K562 (cell line): Measurements from ENCODE around the gene NAV2. TPM values are rescaled to one million over a fixed set of nuclear protein-coding genes. Genes with fewer than 3 reads are reported as not detected.

Source experiments
- ATAC-seq: fragments of 200-7000 bp; cut with Tn5 transposase; 3 replicates; pipeline ENCODE4 v1.9.1; 2020; ENCODE audit warnings: moderate library complexity
- BruUV-seq: library from RNA; stranded (reverse); fragments of 400-500 nt; replicated peaks from 2 replicates; lab custom pipeline; 2021; lab: Mats Ljungman, UMichigan
- CTCF ChIA-PET: fragments of 300-600 bp; formaldehyde crosslinking; extraction: SDS; loops from one replicate; lab custom pipeline; 2021; ENCODE audit warnings: low intra/inter-chr PET ratio; lab: Yijun Ruan, JAX
- POLR2A ChIA-PET: fragments of 300-600, 350-650 bp; sonication (Branson Sonifier 250); formaldehyde crosslinking; extraction: SDS; loops from one replicate; lab custom pipeline; 2021; ENCODE audit warnings: antibody characterized with exemption, inconsistent platforms; lab: Yijun Ruan, JAX
- DNase-seq, 4 experiments: peaks; one replicate each; pipeline versions ENCODE4 v3.0.0 to v3.0.0-alpha.2; 2011 to 2018; ENCODE audit warnings: low spot score in 3 of 4, mixed read lengths in 3 of 4; ENCODE audit errors: extremely low read depth in 1 of 4
- FAIRE-seq: peaks from 2 replicates; lab custom pipeline; 2011; peaks lifted over from hg19 to GRCh38; lab: Jason Lieb, UNC
- H2AFZ ChIP-seq: 2 replicates; pipeline ENCODE4 v1.6.0; 2011; ENCODE audit warnings: low read depth, low read length, control low read depth, inconsistent platforms
- H3K27ac ChIP-seq: fragments of 200-600 bp; 3 replicates; pipeline ENCODE4 v1.8.0; 2011; ENCODE audit warnings: low read depth, mild to moderate bottlenecking, control low read depth, inconsistent platforms, low read length, moderate library complexity, mixed read lengths; ENCODE audit errors: extremely low read depth
- H3K27me3 ChIP-seq, 2 experiments: fragments of 300-600 bp in 1 of 2; 2 replicates in 1 of 2; 3 replicates in 1 of 2; pipeline versions ENCODE4 v1.6.0 to v1.8.0; 2011; ENCODE audit warnings: inconsistent platforms in 2 of 2, low read length in 2 of 2, mild to moderate bottlenecking in 1 of 2, mixed read lengths in 1 of 2, moderate library complexity in 1 of 2; ENCODE audit not compliant: control insufficient read depth in 2 of 2, insufficient read depth in 2 of 2
- H3K36me3 ChIP-seq: fragments of 300-600 bp; 3 replicates; pipeline ENCODE4 v1.8.0; 2011; ENCODE audit warnings: mild to moderate bottlenecking, low read length, inconsistent platforms; ENCODE audit not compliant: control insufficient read depth, insufficient read depth
- H3K4me1 ChIP-seq, 2 experiments: fragments of 200-600 bp in 1 of 2; replicated peaks in 1 of 2; 2 replicates in 1 of 2; 3 replicates in 1 of 2; pipeline versions ENCODE4 v1.5.1 to v1.8.0; 2011; ENCODE audit warnings: inconsistent platforms in 2 of 2, low read length in 2 of 2, mild to moderate bottlenecking in 1 of 2, mixed read lengths in 1 of 2, moderate library complexity in 1 of 2; ENCODE audit not compliant: control insufficient read depth in 2 of 2, insufficient read depth in 2 of 2
- H3K4me2 ChIP-seq: 2 replicates; pipeline ENCODE4 v1.6.1; 2011; ENCODE audit warnings: low read length, control low read depth, inconsistent platforms, mixed read lengths; ENCODE audit not compliant: insufficient read depth
- H3K4me3 ChIP-seq: fragments of 200-600 bp; sonication (generic), shearing (Covaris generic); 2 replicates; pipeline ENCODE4 v1.5.1; 2016; ENCODE audit warnings: control low read depth, inconsistent platforms
- H3K79me2 ChIP-seq: fragments of 200-600 bp; 3 replicates; pipeline ENCODE4 v1.8.0; 2011; ENCODE audit warnings: low read length, inconsistent platforms; ENCODE audit not compliant: control insufficient read depth, insufficient read depth
- H3K9ac ChIP-seq, 2 experiments: 2 replicates each; pipeline versions ENCODE4 v1.6.0 to v1.6.1; 2011; ENCODE audit warnings: low read depth in 2 of 2, low read length in 2 of 2, control low read depth in 1 of 2, inconsistent platforms in 1 of 2, mild to moderate bottlenecking in 1 of 2, mixed read lengths in 1 of 2; ENCODE audit not compliant: insufficient read depth in 1 of 2
- H3K9me1 ChIP-seq: one replicate; pipeline ENCODE4 v1.6.0; 2011; ENCODE audit warnings: inconsistent platforms, mild to moderate bottlenecking, low read length, moderate library complexity; ENCODE audit not compliant: control insufficient read depth, insufficient read depth
- H3K9me3 ChIP-seq: replicated peaks from 2 replicates; pipeline ENCODE4 v1.5.1; 2011; ENCODE audit warnings: low read depth, low read length, inconsistent platforms; ENCODE audit not compliant: control insufficient read depth, insufficient read depth
- H4K20me1 ChIP-seq: replicated peaks from 2 replicates; pipeline ENCODE4 v1.6.1; 2011; ENCODE audit warnings: low read length, inconsistent platforms, mixed read lengths; ENCODE audit not compliant: control insufficient read depth, insufficient read depth
- ARID1B ChIP-seq: fragments of 450-650 bp; IDR thresholded peaks from 2 replicates; pipeline ENCODE4 v1.6.1; 2016; ENCODE audit warnings: antibody characterized with exemption, mild to moderate bottlenecking, inconsistent platforms
- CBFB ChIP-seq: sonication (generic); formaldehyde crosslinking; IDR thresholded peaks from 2 replicates; pipeline ENCODE4 v1.4.0; 2020; ENCODE audit warnings: mild to moderate bottlenecking, missing genetic modification reagents
- MYNN ChIP-seq, 2 experiments: sonication (generic); formaldehyde crosslinking in 1 of 2; IDR thresholded peaks; 2 replicates each; pipeline versions ENCODE4 v1.5.0 to v1.6.1; 2016 to 2020; ENCODE audit warnings: antibody characterized with exemption in 1 of 2, missing genetic modification reagents in 1 of 2
- OTX1 ChIP-seq: fragments of 450-650 bp; formaldehyde crosslinking; IDR thresholded peaks from 2 replicates; pipeline ENCODE4 v1.4.0; 2022; ENCODE audit warnings: mild to moderate bottlenecking
- SIRT6 ChIP-seq: IDR thresholded peaks from one replicate; pipeline ENCODE4 v1.6.1; 2012; ENCODE audit warnings: low read depth, mild to moderate bottlenecking, control low read depth, inconsistent platforms, low read length, moderate library complexity
- TARDBP ChIP-seq: fragments of 450-650 bp; IDR thresholded peaks from 2 replicates; pipeline ENCODE4 v1.6.1; 2016
- ZC3H8 ChIP-seq: fragments of 450-650 bp; IDR thresholded peaks from 2 replicates; pipeline ENCODE4 v1.6.1; 2017
- ZFX ChIP-seq: sonication (generic); formaldehyde crosslinking; IDR thresholded peaks from 2 replicates; pipeline ENCODE4 v1.8.0; 2022; ENCODE audit warnings: mild to moderate bottlenecking, missing genetic modification reagents, moderate library complexity
- WGBS: fragments of 100-300 bp; shearing (Covaris generic); methylation state at CpG from one replicate; pipeline ENCODE4 v1.1.6; 2016; ENCODE audit warnings: low coverage, mixed read lengths; ENCODE audit not compliant: insufficient coverage; ENCODE audit errors: missing lambda C conversion rate; 5-methylcytosine and 5-hydroxymethylcytosine counted together
- in situ Hi-C: fragments of 300-500 bp; cut with MboI; formaldehyde crosslinking; loops from 4 replicates; pipeline ENCODE4 v1.15.0; 2018; ENCODE audit warnings: inconsistent platforms, mixed read lengths
- intact Hi-C: fragments of 100-400 bp; cut with micrococcal nuclease; formaldehyde crosslinking; loops from 2 replicates; pipeline ENCODE4 v1.14.2; 2022
- polyA plus RNA-seq, 8 experiments: library from polyadenylated mRNA; depleted of rRNA in 4 of 8; stranded (reverse) in 5 of 8; unstranded in 3 of 8; fragments of >200 nt; fragmentation: Nextera tagmentation in 2 of 8; fragmentation: Illumina TruSeq in 1 of 8; extraction: Ambion mirVana in 2 of 8; extraction: Trizol in 1 of 8; gene quantifications; 2 replicates each; pipeline versions ENCODE4 v1.2.1 to v1.2.3, GENCODE V29; 2011 to 2014; ENCODE audit warnings: inconsistent platforms in 1 of 8, missing spikeins in 1 of 8
- total RNA-seq, 7 experiments: library from RNA; depleted of rRNA in 6 of 7; stranded (reverse); fragments of >200 nt in 6 of 7; fragmentation: Illumina TruSeq in 2 of 7; extraction: Trizol in 2 of 7; gene quantifications; 2 replicates each; pipeline versions ENCODE4 v1.2.1 to v1.2.3, GENCODE V29; 2011 to 2021; ENCODE audit warnings: low replicate concordance in 1 of 7
- TF ChIP-seq, protein P1 (sequence below): fragments of 450-650 bp; formaldehyde crosslinking; IDR thresholded peaks from 2 replicates; pipeline ENCODE4 v1.4.0; 2020; ENCODE audit warnings: mild to moderate bottlenecking, moderate library complexity

NAV2 gene
- total and polyA plus RNA-seq, 9 of the 15 experiments (the other 6 are each of a cell fraction or from before 2014, with no cell fraction given) = 0.03 to 0.35 (median 0.05) TPM

DNA sequence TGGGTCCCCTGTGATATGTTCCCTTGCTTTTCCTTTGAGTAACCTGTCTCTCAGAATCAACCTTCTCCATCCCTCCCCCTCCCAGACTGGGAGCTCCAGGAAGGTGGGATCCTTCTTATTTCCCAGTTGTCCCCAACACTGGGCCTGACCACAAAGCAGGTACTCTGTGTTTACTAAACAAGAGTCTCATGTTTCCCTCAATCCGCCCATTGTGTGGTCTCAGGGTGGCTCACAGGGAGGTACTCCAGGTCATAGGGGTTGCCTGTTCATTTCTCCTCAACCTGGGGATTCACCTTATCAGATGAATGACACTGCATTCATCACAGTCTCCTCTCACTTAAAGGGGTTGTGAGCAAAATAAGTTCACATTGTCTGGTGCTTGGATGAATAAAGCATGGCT is 26.4 kb upstream of the NAV2 start:
- ATAC-seq (no peak), DNase-seq (no peak), FAIRE-seq (no peak)
- in situ Hi-C loops = no loop called here
- no peaks in the 10 kb centered on the region for H3K9me3 ChIP-seq
- H2AFZ ChIP-seq = no peak overlapping the region
- no peaks in the 10 kb centered on the region for H3K36me3 ChIP-seq
- no peak overlapping the region for H3K4me3 ChIP-seq
- no TSS peak for BruUV-seq
- CTCF ChIA-PET = no interaction called here
- intact Hi-C loops = no loop called here
- H3K79me2 ChIP-seq = no peaks in the 10 kb centered on the region
- TF ChIP-seq SIRT6 (no peak), OTX1 (no peak), ZC3H8 (no peak), ZFX (CRISPR knock-in tag) (no peak), CBFB (CRISPR knock-in tag) (no peak), ARID1B (no peak), TARDBP (no peak), MYNN (IDR thresholded peaks at IDR 0.05) (no peak), MYNN (CRISPR knock-in tag; IDR thresholded peaks at IDR 0.05) (no peak)
- TF ChIP-seq, protein P1, sequence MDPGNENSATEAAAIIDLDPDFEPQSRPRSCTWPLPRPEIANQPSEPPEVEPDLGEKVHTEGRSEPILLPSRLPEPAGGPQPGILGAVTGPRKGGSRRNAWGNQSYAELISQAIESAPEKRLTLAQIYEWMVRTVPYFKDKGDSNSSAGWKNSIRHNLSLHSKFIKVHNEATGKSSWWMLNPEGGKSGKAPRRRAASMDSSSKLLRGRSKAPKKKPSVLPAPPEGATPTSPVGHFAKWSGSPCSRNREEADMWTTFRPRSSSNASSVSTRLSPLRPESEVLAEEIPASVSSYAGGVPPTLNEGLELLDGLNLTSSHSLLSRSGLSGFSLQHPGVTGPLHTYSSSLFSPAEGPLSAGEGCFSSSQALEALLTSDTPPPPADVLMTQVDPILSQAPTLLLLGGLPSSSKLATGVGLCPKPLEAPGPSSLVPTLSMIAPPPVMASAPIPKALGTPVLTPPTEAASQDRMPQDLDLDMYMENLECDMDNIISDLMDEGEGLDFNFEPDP = no peak
- TF ChIP-seq, all 486 proteins: peak for 0
- H3K27ac ChIP-seq = no peak overlapping the region
- no peak overlapping the region for H3K9ac ChIP-seq
- WGBS = 0% methylated on average over 1 of the region's 1 CpG
- peaks cover 0 to 5% of the 10 kb centered on the region in 2 experiments; a peak in 2 of 5 replicates for H3K27me3 ChIP-seq
- POLR2A ChIA-PET = interaction anchor here (0.7 kb wide), 1 partner anchor 57 kb away, joined by 3 read pairs; no protein-coding TSS in a partner anchor
- H3K4me1 ChIP-seq = no peaks in the 10 kb centered on the region; a peak in 1 of 5 replicates
- 0 out of 2 replicates have a peak, but pooled peaks cover 3% of the 10 kb centered on the region for H4K20me1 ChIP-seq
- H3K4me2 ChIP-seq = no peak overlapping the region
- H3K9me1 ChIP-seq = no peaks in the 10 kb centered on the region
